GM19035 (cell line): ENCODE measurements around the gene CSTA.

ENCODE experiments used
- ATAC-seq: cut with Tn5 transposase; IDR thresholded peaks from one replicate; pipeline ENCODE4 v1.9.1; 2021; ENCODE audit not compliant: unreplicated experiment

The CSTA gene, protein sequence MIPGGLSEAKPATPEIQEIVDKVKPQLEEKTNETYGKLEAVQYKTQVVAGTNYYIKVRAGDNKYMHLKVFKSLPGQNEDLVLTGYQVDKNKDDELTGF

DNA sequence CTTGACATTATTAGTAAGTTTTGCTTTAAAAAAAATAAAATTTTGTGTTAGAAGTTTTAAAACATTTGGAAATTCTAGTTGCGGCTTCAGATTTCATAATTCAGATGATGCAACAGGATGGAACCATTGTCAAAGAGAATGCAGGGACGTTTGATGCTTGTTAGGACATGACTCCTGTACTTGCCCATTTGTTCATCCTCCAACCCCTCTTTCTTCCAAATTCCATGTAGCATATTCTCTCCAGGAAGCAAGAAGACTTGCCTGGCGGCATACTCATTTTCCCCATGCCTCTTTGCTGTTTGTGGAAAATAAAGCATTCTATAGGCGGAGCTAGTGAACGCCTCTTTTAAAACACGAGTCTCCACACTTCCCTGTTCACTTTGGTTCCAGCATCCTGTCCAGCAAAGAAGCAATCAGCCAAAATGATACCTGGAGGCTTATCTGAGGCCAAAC is at the start of gene CSTA:
Gene CSTA, plus strand, starts transcription at position 378 of the 453 bp plus-strand sequence. Its CDS starts 45 bp downstream, at position 423.
- no peak for ATAC-seq

DNA sequence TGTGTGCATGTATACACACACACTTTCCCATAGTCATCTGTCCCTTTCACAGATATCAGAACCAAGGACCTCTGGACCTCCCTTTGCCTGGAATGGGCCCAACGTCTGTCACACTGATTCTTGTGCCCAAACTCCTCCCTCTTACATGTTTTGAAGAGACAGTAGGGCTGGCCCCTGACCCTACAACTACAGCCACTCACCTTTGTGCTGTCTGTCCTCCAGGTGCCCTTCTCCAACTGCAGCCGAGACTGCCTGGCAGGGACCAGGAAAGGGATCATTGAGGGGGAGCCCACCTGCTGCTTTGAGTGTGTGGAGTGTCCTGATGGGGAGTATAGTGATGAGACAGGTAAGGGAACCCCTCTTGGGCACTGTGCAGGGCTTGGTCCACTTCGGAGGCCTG is 43.2 kb upstream of the CSTA start:
- no peak for ATAC-seq

DNA sequence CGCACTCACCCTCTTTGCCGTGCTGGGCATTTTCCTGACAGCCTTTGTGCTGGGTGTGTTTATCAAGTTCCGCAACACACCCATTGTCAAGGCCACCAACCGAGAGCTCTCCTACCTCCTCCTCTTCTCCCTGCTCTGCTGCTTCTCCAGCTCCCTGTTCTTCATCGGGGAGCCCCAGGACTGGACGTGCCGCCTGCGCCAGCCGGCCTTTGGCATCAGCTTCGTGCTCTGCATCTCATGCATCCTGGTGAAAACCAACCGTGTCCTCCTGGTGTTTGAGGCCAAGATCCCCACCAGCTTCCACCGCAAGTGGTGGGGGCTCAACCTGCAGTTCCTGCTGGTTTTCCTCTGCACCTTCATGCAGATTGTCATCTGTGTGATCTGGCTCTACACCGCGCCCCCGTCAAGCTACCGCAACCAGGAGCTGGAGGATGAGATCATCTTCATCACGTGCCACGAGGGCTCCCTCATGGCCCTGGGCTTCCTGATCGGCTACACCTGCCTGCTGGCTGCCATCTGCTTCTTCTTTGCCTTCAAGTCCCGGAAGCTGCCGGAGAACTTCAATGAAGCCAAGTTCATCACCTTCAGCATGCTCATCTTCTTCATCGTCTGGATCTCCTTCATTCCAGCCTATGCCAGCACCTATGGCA is 41.1 kb upstream of the CSTA start:
- ATAC-seq: no peak

DNA sequence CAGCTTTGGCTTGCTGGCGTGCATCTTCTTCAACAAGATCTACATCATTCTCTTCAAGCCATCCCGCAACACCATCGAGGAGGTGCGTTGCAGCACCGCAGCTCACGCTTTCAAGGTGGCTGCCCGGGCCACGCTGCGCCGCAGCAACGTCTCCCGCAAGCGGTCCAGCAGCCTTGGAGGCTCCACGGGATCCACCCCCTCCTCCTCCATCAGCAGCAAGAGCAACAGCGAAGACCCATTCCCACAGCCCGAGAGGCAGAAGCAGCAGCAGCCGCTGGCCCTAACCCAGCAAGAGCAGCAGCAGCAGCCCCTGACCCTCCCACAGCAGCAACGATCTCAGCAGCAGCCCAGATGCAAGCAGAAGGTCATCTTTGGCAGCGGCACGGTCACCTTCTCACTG is 40.6 kb upstream of the CSTA start:
- ATAC-seq: no peak

DNA sequence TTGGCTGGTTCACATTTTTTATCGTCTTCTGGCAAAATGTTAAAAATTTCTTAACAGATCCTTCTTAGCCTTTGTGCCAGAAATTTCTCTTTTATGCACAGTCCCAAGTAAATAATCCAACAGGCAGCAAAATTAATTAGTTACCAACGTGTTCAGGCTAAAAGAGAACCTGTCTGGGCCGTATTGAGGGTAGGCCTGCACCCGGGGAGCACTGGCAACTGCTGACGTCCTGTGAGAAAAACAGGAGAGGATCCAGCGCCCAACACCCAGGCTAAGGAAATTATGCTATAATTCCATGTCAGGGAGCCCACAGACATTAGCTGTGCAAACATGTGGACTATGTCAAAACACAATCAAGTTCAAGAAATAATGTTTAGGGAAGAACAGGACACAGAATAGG is 30.7 kb upstream of the CSTA start:
- ATAC-seq: no peak

DNA sequence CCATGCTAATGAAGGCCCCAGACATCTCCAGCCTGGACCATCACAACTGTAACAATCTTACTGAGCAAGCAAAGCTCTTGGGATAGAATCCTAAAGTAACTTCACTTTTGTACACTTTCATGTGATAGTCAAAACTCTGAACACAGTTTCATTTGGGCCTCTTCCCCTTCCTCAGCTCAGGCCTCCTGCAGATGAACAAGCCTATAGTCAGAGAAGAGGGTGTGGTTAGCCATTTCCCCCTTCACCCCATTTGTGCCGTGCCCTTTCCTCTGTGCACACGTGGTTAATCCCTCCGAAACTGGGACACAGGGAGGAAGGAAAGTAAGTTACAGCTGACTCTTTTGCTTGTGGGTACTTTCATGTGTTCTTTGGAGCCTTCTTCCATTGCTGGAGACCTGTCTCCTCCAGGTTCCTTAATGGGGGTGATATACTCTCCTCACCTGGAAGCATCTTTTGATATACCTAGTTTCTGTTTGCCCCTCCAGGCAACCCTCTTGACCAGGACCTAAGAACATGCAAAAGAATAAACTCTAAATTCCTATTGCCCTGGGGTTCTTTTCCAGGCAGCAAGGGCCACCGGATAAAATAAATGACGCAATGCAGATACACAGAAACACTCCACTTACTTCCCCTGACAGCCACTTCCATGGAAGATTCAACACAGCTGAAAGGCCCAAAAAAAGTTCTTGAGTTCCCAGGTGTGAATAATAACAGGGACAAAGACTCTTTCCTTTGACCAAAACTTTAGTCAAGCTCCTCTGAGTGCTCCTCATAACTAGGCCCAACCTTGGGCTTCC is 29.6 kb upstream of the CSTA start:
- no peak for ATAC-seq

DNA sequence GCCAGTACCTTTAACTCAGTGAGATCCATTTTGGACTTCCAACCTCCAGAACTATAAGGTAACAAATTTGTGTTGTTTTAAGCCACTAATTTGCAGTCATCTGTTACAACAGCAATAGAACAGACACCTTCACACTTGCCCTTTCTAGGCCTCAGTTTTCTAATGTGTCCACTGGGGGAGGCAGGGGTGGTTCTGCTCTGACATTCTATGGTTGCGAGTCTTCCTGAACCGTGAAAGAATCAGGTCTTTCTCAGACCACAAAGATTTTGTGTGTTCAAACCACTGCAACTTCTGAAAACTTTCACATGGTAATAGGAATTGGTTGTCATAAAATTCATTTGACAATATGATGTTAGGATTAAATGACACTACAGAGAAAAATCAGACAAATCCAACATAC is 26.8 kb upstream of the CSTA start:
- ATAC-seq: peak; percentile 54

DNA sequence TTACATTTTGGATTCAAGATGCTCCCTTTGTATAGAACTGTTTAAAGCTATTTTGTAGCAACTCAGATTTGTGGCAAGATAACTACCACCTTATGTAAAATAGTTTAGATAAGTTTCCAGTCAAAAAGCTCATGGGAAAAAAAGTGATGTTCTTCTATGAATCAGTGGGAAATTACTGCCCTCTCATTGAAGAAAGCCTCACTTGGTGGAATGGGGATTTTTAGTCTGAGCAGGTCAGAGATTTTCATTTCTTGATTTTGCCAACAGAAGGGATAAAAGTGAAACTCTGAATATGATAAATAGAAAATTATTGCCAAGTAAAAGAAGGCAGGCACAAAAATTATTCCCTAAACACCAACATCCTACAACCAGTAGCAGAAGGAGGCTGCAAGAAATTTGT is 25.8 kb upstream of the CSTA start:
- ATAC-seq: no peak

DNA sequence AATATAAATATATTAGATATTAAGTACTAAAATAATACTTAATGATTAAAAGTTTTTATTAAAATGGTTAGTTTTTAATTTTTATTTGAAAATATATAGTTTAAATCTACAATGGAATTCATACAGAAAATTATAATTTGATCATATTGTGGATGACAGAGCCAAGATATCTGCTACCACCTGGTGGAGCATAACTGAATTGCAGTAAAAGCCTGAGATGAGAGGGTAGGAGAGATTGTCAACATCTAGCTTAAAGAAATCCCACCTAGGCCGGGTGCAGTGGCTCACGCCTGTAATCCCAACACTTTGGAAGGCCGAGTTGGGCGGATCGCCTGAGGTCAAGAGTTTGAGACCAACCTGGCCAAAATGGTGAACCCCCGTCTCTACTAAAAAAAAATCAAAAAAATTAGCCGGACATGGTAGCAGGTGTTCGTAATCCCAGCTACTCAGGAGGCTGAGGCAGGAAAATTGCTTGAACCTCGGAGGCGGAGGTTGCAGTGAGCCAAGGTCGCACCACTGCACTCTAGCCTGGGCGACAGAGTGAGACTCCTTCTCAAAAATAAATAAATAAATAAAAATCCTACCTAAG is 25.1 kb upstream of the CSTA start:
- ATAC-seq: no peak

DNA sequence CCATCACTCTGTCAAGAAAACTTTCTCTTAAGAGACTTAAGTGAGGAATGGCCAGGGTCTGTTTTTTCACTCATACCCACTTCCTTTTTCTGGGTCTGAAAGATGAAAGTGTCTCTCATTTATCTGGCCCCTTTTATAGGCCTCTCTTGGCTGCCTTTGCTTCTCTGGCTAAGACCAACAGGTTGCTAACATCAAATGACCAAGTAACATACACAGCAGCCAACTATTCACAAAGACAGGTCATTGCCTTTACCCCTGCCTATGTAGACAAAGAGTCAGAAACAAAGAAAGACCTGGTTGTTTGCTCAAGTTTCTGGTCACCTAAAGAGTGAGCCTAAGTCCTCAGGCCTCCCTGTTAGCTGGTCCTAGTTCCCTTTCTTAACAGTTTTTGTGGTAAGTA is 24.0 kb upstream of the CSTA start:
- ATAC-seq: no peak

DNA sequence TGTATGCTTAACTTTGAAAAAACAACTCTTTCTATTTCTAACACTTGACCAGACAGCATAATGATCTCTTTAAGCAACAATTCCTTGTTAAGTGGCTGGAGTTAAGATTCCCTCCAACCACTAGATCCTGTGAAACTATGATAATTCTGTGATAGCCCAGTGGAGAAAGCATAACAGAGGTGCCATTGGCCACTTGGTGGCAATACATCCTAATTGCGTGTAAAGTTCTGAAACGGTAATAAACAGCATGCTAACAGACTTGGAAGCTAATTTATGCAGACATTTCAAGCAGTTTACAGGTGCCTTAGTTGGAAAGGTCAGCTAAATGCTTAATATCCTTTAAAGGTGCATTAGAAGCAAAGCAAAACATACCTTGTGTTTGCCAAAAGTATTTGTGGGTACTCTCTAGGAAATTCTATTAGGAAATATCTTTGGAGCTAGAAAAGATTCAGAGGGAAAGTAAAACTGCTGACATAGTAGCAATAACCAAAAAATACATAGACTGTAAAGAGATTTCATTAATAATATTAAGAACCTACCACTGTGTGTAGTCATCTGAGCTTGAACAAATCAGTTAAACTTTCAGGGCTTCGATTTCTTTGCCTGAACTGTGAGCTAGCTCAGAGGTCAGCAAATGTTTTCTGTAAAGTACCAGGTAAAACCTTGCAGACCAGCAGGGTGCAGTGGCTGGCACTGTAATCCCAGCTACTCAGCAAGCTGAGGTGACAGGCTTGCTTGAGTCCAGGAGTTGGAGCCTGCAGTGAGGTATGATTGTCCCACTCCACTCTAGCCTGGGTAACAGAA is 19.0 kb upstream of the CSTA start:
- ATAC-seq: no peak

DNA sequence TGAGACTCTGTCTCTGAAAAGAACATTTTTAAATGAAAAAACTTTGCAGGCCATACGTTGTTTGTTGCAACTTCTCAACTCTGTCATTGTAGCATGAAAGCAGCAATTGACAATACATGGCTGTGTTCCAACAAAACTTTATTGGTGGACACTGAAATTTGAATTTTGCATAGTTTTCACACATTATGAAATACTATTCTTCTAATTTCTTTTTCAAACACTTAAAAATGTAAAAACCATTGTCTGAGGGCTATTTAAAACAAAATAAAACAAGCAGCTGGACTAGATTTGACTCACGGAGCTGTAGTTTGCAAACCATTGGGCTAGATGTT is 18.5 kb upstream of the CSTA start:
- ATAC-seq: no peak

DNA sequence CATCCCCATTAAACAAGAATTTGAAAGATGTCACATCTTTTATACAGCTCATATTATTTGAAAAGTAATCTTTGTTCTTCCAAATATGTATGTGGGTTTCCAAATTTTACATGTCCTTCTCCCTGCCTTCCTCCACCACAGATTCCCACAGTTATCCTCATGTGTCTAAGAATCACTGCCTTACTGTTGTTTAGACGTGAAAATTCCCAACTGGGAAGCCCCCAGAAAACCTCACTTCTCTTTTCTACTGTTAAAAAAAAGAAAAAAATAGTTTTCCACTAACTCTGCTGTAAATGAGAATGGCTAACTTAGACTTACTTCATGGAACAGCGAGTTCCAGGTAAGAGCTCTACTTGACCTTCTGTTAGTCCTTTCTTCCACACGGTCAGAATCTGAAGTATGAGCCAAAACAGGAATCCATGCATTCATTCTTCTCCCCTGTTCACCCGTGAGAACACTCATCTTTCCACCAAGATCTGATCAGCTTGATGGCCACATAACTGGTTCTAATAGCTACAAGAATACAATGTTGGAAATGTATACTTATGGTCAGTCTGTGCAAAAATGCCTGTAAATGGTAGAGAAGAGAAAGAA is 17.9 kb upstream of the CSTA start:
- no peak for ATAC-seq

DNA sequence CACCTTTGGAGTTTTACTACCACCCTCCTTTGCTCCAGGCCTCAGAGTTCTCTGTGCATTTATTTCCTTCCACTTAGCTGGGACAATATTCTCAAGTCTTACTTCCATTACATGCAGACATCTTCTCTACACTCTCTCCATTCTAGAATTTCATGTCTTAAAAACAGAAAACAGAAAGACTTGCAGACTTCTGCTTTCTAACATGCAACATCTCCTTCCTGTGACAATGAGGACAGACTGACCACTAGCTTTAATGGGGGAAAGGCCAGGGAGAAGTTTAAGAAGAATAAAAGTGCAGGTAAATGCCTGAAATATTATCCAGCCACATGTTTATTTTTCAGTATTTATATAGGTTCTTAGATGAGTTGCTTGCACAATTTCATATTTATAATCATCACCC is 17.1 kb upstream of the CSTA start:
- ATAC-seq: no peak

DNA sequence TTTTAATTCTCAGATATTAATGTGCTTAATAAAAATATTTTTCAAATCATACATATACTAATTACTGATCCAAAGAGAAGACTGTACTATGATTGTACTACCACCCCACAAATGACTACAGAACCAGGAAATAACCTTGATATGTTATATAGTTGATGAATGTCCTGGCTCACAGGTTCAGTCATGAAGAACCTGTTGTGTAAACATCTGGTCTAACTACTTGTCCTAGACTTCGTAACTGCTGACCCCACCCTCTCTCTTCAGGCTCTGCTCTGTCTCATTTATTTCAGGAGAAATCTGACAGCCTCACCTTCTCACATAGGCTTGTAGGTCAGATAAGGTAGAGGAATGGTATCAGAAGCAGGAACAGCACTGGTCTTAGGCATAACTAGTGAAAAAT is 14.7 kb upstream of the CSTA start:
- no peak for ATAC-seq

DNA sequence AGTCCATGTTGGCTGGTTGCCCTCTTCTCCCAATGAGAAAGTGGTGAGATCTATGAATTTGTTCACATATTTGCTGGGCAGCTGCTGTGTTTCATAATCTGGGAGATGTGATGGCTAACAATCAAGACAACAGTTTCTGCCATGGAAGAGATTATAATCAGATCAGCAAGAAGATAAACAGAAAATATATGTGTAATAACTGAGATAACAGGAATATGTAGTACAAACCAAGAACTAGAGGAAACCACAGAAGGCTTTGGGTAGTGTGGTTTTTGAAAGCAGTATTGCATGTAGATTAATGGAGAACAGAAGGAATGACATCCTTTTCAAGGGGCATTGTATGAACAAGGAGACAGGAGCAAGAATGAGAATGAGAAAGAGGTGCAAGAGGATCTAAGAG is 12.2 kb upstream of the CSTA start:
- no peak for ATAC-seq

DNA sequence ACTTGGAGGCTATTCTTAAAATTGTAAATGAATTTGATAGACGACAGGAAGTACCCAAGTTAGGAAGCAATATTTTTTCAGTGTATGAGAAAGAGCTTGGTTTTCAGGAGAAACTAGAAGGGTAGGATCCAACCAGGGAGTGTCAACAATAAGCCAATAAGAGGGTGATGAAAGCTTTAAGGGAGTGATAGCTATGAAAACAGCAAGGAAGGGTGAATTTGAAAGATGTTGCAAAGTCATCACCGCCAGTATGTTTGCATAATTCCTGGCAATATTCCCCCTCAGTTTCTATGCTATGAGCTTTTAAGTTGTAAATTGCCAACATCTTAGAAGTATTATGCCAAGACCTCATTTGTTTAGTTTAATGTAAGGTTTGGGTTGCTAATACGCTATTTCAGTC is 11.8 kb upstream of the CSTA start:
- ATAC-seq: no peak

DNA sequence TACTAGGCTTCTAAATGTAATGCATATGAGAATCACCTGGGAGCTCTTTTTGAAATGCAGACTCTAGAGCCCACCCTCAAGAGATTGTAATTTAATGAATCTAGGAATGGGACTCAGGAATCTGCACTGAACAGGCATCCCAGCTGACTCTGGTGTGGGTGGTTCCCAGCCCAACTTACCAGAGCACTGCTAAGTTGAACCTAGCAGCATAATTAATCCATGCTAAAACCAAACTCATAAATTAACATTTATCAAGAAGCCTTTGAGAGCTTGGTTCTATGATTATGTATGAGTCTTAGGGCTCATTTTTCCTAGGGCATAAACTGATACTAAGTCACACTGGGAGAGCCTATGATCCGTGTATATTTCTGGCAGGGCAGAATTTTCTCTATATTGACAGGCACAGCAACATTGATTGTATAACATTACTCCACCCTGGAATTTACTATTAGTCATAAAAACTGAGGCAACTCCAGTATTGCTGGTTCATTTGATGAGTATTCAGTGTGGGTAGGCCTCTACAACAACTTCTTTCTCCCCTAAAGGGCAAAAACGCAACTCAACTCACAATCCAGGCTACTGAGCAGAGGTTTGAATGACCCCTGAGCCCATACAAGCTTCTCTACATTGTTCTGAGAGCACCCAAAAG is 10.7 kb upstream of the CSTA start:
- ATAC-seq: no peak

DNA sequence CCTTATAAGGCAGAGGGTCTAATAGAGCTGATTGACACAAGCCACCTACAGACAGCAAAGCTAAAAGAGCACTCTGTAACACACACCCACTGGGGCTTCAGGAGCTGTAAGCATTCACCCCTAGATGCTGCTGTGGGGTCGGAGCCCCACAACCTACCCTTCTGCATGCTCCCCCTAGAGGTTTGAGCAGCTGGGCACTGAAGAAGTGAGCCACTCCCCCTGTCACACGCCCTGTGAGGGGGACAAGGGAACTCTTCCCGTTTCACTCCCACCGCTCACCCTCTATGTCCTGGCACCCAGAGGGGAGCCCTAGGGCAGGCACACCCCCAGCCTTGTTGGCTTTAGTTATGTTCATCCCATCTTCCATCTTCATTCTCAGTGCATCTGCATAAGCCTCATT is 9.4 kb upstream of the CSTA start:
- ATAC-seq: no peak

DNA sequence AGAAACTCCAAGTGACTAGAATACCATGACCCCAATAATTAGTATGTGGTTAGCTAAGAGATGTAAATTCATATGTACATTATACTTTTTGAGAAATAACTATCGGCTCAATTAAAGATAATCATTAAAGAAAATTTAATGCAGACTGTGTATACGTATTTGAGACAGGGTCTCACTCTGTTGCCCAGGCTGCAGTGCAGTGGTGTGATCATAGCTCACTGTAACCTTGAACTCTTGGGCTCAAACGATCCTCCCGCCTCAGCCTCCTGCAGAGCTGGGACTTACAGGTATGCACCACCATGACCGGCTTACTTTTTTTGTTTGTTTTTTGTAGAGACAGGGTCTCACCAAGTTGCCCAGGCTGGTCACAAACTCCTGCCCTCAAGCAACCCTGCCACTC is 8.7 kb upstream of the CSTA start:
- no peak for ATAC-seq

DNA sequence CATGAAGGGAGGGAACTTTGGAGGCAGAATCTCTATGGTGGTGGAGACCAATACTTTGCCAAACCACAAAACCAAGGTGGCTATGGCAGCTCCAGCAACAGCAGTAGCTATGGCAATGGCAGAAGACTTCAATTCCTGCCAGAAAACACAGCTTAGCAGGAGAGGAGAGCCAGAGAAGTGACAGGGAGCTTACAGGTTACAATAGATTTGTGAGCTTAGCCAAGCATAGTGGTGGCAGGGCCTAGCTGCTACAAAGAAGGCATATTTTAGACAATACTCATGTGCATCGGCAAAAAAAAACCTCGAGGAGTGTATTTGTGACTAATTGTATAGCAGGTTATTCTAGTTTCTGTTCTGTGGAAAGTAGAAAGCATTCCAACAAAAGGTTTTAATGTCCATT is 6.4 kb upstream of the CSTA start:
- ATAC-seq: no peak
